HG03439 (cell line): ENCODE results near the gene MAPK6.
A peak's percentile ranks its signal among the peaks of the same experiment; 100 is the strongest.

Source experiments
- ATAC-seq: cut with Tn5 transposase; IDR thresholded peaks from one replicate; pipeline ENCODE4 v1.9.1; 2021; ENCODE audit warnings: mild to moderate bottlenecking, moderate library complexity; ENCODE audit not compliant: unreplicated experiment

The MAPK6 gene

DNA sequence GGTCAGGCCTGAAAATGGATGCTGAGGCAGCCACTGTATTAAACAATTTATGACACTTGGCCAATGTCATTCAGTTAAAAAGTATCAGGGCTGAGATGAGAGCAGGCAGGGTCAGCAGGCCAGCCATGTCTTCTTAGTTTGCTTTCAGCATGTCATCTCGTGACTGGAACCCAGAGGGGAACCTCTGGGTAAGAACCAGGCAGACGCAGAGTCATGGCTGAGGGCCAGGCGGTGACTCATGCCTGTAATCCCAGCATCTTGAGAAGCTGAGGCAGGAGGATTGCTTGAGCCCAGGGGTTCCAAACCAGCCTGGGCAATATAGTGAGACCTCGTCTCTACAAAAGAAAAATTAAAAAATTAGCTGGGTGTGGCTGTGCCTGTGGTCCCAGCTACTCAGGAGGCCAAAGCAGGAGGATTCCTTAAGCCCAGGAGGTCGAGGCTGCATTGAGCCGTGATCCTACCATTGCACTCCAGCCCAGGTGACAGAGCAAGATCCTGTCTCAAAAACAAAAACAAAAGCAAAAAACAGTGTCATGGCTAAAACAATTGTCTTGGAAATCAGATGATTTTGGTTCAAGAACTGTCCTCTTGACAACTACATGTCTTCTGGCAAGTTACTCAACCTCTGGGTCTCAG is 81.9 kb downstream of the MAPK6 start:
- no peak for ATAC-seq

DNA sequence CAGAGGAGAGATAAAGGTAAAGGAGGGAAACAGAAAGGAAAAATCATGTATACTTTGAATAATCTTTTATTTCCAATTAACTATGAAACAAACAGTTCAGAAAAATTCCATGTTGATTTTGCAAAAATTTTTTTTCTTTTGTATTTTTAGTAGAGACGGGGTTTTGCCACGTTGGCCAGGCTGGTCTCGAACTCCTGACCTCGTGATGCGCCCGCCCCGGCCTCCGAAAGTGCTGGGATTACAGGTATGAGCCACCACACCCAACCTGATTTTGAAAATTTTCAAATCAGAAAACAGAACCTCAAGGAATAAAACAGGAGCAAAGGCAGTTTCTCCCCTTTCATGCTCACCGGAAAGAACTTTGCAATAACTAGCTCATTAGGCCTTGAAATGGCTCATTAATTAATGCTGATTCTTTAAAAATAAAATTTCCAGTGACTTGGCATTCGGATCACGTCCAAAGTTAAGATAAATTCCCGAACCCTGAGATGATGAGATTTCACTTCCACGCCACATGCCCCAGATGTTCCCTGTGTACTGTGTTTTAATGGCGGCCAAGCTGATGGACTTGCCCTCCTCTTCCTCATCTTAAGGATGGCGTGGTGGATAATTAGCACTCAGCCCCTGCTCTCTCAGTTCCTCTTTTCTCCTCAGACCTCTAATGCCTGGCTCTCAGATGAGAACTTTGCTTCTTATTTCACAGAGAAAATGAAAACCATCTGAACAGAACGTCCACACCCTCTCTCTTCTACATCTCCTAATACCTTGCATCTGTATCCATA is 82.7 kb downstream of the MAPK6 start:
- no peak for ATAC-seq

DNA sequence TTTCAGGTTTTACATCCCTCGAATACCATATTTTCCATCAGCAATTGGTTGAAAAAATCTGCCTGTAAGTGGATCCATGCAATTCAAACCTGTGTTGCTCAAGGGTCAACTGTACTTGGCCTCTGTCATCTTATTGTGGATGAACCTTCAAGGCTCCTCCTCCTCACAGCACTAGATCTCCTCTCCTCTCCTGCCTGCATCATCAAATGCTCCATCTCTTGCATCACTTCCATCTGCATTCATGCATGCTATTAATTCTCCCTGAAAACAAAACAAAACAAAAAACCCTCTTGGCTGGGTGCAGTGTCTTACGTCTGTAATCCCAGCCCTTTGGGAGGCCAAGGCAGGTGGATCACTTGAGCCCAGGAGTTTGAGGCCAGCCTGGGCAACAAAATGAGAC is 83.4 kb downstream of the MAPK6 start:
- ATAC-seq: no peak

DNA sequence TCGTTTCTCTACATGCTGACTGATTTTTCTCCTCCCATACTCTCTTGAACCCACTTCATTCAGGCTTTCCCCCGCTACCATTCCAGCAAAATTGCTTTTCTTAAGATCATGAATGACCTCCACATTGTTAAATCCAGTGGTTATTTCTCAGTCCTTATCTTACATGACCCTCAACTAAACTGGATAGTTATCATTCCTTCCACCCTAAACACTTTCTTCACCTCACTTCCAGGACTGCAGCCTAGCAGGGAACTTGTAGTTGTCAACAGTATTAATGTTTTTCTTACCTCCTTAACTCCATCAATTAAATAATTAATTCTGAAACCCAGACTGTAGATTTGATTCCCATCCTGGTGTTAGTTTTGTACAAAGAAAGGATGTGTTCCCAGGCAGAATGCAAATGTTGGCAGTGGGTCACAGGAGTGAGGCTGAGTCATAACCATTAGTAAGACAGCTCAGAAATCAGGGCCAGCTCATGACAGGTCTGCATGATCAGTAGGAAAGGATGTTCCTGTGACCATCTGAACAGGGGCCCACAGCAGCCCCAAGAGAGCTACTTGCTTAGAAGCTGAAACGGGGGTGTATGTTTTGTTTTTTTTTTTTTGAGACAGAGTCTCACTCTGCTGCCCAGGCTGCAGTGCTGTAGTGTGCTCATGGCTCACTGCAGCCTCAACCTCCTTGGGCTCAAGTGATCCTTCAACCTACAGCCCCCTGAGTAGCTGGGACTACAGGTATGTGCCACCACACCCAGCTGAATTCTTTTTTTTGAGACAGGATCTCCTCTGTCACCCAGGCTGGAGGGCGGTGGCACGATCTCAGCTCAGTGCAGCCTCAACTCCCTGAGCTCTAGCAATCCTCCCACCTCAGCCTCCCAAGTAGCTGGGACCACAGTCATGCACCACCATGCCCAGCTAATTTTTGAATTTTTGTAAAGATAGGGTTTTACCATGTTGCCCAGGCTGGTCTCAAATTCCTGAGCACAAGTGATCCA is 84.5 kb downstream of the MAPK6 start:
- ATAC-seq: peak; percentile 66

GRCh38 chr15:52104532-52105004 is 85.5 kb downstream of the MAPK6 start:
- ATAC-seq: no peak

DNA sequence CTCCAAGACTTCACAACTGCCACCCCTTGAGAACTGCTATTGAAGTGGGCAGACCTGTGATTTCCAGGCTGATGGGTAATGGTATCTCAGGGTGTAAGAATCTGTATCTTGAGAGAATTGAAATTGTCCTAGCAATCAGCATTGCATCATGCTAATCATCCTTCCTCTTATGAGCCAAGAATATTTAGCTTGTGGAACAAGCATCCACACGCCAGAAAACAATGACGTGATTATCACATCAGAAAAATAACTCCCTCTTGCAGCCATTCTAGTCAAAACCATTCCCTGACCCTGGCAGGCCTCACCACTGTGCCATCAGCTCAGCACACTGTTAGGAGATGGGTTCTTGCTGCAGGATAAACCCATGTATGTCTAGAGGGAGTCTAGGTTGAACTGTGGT is 86.8 kb downstream of the MAPK6 start:
- no peak for ATAC-seq

GRCh38 chr15:52106641-52107040 is 87.6 kb downstream of the MAPK6 start:
- ATAC-seq: no peak

DNA sequence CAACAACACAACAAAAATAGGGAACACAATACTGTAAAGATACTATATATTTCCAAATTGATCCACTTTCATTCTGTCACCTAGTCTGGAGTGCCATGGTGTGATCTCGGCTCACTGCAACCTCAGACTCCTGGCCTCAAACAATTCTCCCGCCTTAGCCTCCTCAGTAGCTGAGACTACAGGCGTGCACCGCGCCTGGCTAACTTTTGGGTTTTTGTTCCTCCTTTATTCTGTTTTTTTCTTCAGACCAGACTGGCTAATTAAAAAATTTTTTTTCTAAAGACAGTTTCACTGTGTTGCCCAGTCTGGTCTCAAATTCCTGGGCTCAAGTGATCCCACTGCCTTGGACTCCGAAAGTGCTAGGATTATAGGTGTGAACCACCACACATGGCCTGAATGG is 88.2 kb downstream of the MAPK6 start:
- ATAC-seq: no peak

GRCh38 chr15:52109559-52110451 is 90.8 kb downstream of the MAPK6 start:
- ATAC-seq: peak; percentile 66

DNA sequence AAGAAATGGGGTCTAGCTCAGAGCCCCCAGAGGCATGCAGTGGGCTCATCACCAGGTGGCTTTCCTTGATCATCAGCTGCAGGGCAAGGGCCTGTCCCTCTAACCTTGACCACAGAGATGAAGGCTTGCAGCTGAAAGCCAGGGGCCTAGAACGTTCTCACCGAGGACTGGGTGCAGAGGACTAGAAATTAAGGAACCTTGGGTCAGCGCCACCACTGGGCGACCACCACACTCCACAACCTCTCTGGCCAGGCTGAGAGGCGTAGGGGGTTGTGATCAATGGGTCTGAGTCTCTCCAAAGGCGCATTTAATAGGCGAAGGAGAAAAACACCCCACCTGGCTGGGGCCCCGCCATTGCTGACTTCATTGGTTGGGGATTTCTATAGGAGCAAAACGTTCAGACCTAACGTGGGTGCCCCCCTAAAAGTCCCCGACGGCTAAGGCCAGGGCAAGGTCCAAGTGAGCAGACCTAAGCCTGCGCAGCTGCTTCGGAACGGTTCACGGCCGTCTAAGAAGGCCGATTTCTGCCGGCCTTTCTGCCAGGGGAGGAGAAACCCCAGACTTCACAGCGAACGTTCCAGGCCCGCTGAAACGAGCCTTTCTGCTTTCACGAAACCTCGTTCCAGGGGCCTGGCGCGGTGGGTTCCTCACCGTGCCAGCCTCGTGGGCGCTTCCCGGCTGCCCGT is 92.6 kb downstream of the MAPK6 start:
- no peak for ATAC-seq

GRCh38 chr15:52112203-52112750 is 93.3 kb downstream of the MAPK6 start:
- no peak for ATAC-seq

DNA sequence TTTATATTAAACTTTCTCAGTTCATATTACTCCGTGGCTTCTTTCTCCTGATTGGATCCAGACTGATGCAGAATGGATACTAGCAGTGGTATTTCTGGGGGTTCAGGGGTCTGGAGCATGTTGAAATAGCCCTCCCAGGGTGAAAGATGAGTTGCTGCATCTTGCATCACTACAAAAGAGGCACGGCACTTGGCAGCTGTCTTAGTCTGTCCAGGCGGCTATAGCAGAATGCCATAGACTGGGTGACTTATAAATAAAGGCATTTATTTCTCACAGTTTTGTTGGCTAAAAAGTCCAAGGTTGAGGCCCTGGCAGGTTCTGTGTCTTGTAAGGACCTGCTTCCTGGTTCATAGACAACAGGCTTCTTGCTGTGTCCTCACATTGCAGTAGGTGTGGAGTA is 94.2 kb downstream of the MAPK6 start:
- no peak for ATAC-seq

DNA sequence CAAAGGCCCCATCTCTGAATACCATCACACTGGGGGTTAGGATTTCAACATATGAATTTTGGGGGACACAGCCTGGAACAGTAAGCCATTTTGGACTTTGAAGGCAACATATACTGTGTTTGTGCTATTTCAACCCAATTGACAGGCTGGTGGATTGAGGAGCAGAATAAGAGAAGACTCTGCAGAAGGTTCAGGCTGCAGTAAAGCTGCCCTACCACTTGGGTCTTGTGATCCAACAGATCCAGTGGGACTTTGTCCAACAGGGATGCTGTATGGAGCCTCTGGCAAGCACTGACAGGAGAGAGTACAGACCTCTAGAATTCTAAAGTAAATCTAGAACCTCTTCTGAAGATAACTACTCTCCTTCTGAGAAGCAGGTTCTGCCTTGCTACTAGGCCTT is 94.7 kb downstream of the MAPK6 start:
- no peak for ATAC-seq

- no peak for ATAC-seq
Measured at GRCh38 chr15:52114261-52115055, 95.4 kb downstream of the MAPK6 start.

DNA sequence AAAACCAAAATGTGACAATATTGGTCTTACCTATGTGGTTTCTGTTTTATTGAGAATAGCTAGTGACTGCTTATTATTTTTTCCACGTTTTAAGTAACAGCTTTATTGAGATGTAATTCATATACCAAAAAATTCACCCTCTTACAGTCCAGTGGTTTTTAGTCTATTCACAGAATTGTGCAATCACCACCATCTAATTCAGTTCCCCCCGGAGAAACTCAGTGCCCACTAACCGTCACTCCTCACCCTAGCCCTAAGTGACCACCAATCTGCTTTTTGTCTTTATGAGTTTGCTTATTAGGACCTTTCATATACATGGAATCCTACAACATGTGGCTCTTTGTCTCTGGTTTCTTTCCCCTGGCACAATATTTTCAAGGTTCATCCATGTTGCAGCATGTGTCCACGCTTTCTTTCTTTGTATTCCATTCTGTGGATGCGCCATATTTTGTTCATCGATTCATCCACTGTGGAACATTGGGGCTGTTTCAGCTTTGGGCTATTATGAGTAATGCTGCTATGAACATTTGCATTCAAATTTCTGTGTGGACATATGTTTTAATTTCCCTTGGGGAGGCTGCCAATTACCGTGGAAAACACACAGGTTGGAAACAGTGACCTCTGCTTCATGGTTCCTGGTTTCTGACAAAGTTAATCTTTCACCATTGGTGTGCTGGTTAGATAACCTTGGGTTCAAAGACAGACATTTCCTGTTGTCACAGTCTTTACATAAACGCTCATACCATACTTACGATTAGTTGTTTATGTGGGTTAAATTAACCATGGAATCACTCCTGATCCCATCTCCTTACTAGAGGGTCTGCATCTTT is 96.8 kb downstream of the MAPK6 start:
- no peak for ATAC-seq
